Measurements from ENCODE around the gene GTF2H3. TPM values are rescaled to one million over a fixed set of nuclear protein-coding genes. Genes with fewer than 3 reads are reported as not detected.

Gene GTF2H3
- total and polyA plus RNA-seq, 9 of the 15 experiments (the other 6 are each of a cell fraction or from before 2014, with no cell fraction given) = 22.7 to 99.7 (median 49.6) TPM

DNA sequence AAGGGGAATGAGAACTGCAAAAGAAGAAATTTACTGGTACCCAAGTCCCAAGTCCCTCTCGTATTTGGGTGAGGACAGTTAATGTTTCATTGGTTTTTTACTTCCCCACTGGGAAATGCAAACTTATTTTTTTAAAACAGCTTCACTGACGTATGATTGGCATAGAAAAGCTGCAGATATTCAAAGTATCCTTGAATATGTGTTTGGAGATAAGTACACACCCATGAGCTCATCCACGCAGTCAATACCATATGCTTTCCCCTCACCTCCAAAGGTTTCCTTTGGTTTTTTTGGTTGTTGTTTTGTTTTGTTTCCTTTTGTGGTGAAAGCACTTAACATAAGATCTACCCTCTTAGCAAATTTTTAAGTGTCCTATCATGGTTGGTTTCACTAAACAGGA lies 50.3 kb downstream of the GTF2H3 start (continued):
- no peak for TF ChIP-seq MAFG (tag; conservative IDR thresholded peaks at IDR 0.05)
- TF ChIP-seq KLF10 (CRISPR knock-in tag; IDR thresholded peaks at IDR 0.05) = no peak
- TF ChIP-seq LEF1 (IDR thresholded peaks at IDR 0.05) = no peak
- TF ChIP-seq ZNF140 (CRISPR knock-in tag; IDR thresholded peaks at IDR 0.05) = no peak
- TF ChIP-seq, protein P1, sequence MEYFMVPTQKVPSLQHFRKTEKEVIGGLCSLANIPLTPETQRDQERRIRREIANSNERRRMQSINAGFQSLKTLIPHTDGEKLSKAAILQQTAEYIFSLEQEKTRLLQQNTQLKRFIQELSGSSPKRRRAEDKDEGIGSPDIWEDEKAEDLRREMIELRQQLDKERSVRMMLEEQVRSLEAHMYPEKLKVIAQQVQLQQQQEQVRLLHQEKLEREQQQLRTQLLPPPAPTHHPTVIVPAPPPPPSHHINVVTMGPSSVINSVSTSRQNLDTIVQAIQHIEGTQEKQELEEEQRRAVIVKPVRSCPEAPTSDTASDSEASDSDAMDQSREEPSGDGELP (CRISPR knock-in tag; IDR thresholded peaks at IDR 0.05; ENCODE audit: borderline replicate concordance) = no peak
- no peak for TF ChIP-seq NCOA6 (IDR thresholded peaks at IDR 0.05)
- no peak for TF ChIP-seq PRPF4 (IDR thresholded peaks at IDR 0.05; ENCODE audit: insufficient read depth, low read depth, low read length, poor library complexity, severe bottlenecking)
- no peak for TF ChIP-seq ETV6 (IDR thresholded peaks at IDR 0.05; ENCODE audit: borderline replicate concordance in 1 of 2, low read depth in 2 of 2, low read length in 1 of 2)
- no peak for TF ChIP-seq ETV6 (CRISPR knock-in tag; IDR thresholded peaks at IDR 0.05; ENCODE audit: borderline replicate concordance)
- TF ChIP-seq ZC3H8 (IDR thresholded peaks at IDR 0.05) = no peak

DNA sequence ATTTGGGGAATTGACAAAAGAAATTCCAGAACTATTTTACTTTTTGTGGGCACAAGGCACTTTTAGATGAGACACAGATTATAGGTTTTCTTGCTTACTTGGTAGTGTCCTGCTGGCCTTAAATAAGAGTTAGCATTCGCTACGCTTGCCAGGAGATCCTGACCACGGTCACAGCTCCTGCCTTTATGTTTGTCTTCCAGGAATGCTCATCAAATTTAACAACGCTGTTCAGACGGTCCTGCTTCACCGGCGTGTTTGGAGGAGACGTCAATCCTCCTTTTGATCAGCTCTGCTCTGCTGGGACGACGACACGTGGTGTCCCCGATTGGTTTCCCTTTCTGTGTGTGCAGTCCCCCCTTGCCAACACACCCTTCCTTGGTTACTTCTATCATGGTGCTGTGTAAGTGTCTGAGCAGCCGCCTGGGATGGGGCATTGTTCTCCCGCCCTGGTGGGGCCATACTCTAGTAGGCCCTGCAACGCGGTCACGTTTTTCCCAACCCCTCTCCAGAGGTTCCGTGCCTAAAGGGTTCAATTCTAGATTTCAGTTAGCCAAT lies 53.1 kb downstream of the GTF2H3 start:
- in situ Hi-C loops (cut with MboI) = no loop called here
- no peak overlapping the region for H2AFZ ChIP-seq (ENCODE audit: low read depth, low read length)
- FAIRE-seq = no peak
- ChIA-PET CTCF (ENCODE audit: low intra/inter-chr PET ratio) (no interaction called here), POLR2A (interaction anchor here (1.0 kb wide), 1 partner anchor 14 kb away, joined by 3 read pairs; no protein-coding TSS in a partner anchor)
- WGBS (ENCODE audit: insufficient coverage, low coverage, missing lambda C conversion rate) = 84% methylated on average over 14 of the region's 18 CpGs
- no peaks in the 10 kb centered on the region for H3K79me2 ChIP-seq (ENCODE audit: control insufficient read depth, insufficient read depth, low read length)
- H3K27me3 ChIP-seq (ENCODE audit: control insufficient read depth in 2 of 2, insufficient read depth in 2 of 2, low read length in 2 of 2) = no peaks in the 10 kb centered on the region
- no peak for DNase-seq (ENCODE audit: extremely low read depth in 1 of 4, low spot score in 3 of 4)
- ATAC-seq = no peak
- no peaks in the 10 kb centered on the region; a peak in 1 of 5 replicates for H3K4me1 ChIP-seq (replicated peaks in 1 of 2; ENCODE audit: control insufficient read depth in 2 of 2, insufficient read depth in 2 of 2, low read length in 2 of 2)
- H3K9me3 ChIP-seq (replicated peaks; ENCODE audit: control insufficient read depth, insufficient read depth, low read depth, low read length) = no peaks in the 10 kb centered on the region
- H3K9me1 ChIP-seq (ENCODE audit: control insufficient read depth, insufficient read depth, low read length) = no peaks in the 10 kb centered on the region
- H3K27ac ChIP-seq (ENCODE audit: extremely low read depth, low read depth, low read length) = no peak overlapping the region
- BruUV-seq (replicated peaks) = no TSS peak
- H3K9ac ChIP-seq (ENCODE audit: insufficient read depth in 1 of 2, low read depth in 2 of 2, low read length in 2 of 2) = no peak overlapping the region
- no peak overlapping the region for H3K4me2 ChIP-seq (ENCODE audit: insufficient read depth, low read length)
- intact Hi-C loops (cut with micrococcal nuclease) = no loop called here
- H4K20me1 ChIP-seq (replicated peaks; ENCODE audit: control insufficient read depth, insufficient read depth, low read length) = no peaks in the 10 kb centered on the region
- H3K4me3 ChIP-seq = no peak overlapping the region
- H3K36me3 ChIP-seq (ENCODE audit: control insufficient read depth, insufficient read depth, low read length) = no peaks in the 10 kb centered on the region
- TF ChIP-seq ZNF232 (CRISPR knock-in tag; IDR thresholded peaks at IDR 0.05) = no peak
- no peak for TF ChIP-seq PRPF4 (IDR thresholded peaks at IDR 0.05; ENCODE audit: insufficient read depth, low read depth, low read length, poor library complexity, severe bottlenecking)
- no peak for TF ChIP-seq GABPA (tag; conservative IDR thresholded peaks at IDR 0.05; ENCODE audit: low read depth)
- no peak for TF ChIP-seq SIN3A (IDR thresholded peaks at IDR 0.05; ENCODE audit: borderline replicate concordance in 2 of 2, control insufficient read depth in 1 of 2, low read depth in 2 of 2, low read length in 2 of 2)
- TF ChIP-seq, protein P2, sequence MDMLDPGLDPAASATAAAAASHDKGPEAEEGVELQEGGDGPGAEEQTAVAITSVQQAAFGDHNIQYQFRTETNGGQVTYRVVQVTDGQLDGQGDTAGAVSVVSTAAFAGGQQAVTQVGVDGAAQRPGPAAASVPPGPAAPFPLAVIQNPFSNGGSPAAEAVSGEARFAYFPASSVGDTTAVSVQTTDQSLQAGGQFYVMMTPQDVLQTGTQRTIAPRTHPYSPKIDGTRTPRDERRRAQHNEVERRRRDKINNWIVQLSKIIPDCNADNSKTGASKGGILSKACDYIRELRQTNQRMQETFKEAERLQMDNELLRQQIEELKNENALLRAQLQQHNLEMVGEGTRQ (CRISPR knock-in tag; IDR thresholded peaks at IDR 0.05) = no peak
- TF ChIP-seq POLR3G (IDR thresholded peaks at IDR 0.05; ENCODE audit: extremely low read depth, insufficient read length, insufficient replicate concordance) = no peak
- TF ChIP-seq ZNF274 (IDR thresholded peaks at IDR 0.05; ENCODE audit: borderline replicate concordance, low read depth, low read length) = no peak
- no peak for TF ChIP-seq ZNF324 (CRISPR knock-in tag; IDR thresholded peaks at IDR 0.05)
- TF ChIP-seq MCM2 (IDR thresholded peaks at IDR 0.05; ENCODE audit: low read depth) = no peak
- TF ChIP-seq NBN (IDR thresholded peaks at IDR 0.05; ENCODE audit: low read depth) = no peak

All from K562 (cell line).